ENCODE results near the gene ITPK1.
"Not testable (repeated sequence)": the region's sequence is repeated elsewhere in the genome, so short reads cannot be mapped to it uniquely, and the experiment has no call there.

The ITPK1 gene

DNA sequence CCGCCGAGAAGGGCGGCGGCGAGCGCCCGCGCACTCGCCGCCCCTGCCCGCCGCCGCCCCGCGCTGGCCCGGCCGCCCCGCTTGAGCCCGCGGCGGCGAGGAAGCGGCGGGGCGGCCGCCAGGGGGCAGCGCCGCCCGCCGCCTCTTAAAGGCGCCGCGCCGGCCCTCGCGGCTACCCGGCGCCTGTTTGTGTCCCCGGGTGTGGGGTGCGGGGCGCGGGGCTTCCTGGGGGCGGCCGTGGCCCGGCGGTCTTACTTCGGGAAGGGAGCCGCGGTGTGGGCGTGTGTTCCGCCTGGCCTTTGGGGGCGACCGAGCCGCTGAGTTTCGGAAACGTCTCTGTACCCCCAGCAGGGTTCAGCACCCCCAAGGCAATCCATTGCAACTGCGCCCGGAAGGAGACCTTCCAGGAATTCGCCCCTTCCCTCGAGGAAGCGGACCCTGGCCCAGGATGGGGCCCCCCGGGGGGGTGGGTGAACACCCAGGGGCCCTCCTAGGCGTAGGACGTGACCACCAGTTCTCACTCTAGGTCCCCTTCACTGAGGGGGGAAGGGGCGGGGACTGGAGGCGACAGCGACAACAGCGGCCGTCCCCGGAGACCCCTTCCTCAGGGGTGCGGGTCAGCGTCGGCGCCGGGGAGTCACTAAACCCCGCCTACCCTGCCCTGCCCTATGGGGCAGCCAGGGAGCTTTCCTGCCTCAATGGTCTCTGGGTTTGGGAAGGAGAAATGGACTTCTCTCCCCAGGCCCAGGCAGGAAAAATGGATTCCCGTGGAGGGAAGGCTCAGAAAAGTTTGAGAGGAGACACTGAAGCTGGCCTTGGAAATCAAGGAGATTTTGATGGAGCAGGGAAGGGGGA, at the start of gene ITPK1:
Gene ITPK1 (minus strand): TSS at position 105 of the 855 bp plus-strand sequence. CDS start 762 bp downstream, outside the sequence.
- Histone ChIP-seq H3K27ac (ENCODE audit: low read depth, low read length) (peak within 1 kb of the TSS; percentile 80), H3K4me3 (ENCODE audit: low read depth in 1 of 2, low read length in 2 of 2) (peak within 1 kb of the TSS; percentile 72 to 83), H3K27me3 (ENCODE audit: control insufficient read depth in 1 of 2, insufficient read depth in 2 of 2, low read length in 2 of 2) (no peaks in the 10 kb centered on the region), H3K9ac (ENCODE audit: low read length) (peak within 1 kb of the TSS; percentile 51), H3K4me1 (ENCODE audit: insufficient read depth, low read length) (peaks cover 30% of the 10 kb centered on the region), H3K36me3 (ENCODE audit: insufficient read depth, low read length) (no peaks in the 10 kb centered on the region), H3K9me3 (ENCODE audit: low read length) (no peaks in the 10 kb centered on the region)

DNA sequence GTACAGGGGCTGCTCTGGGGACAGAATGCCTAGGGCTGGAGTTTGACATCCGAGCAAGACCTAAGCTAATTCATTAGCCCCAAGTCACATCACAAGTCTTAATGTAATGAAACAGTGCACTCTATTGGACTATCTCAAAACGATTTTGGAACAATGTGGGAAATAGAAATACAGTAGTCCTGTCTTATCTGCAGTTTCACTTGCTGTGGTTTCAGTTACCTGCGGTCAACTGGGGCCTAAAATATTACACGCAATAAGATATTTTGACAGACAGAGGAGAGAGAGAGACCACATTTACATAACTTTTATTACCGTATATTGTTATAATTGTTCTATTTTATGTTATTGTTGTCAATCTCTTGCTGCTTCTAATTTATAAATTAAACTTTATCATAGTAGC, 47.8 kb upstream of the ITPK1 start:
- Histone ChIP-seq H3K4me3 (ENCODE audit: low read depth in 1 of 2, low read length in 2 of 2) (no peak overlapping the region), H3K4me1 (ENCODE audit: insufficient read depth, low read length) (no peaks in the 10 kb centered on the region), H3K9ac (ENCODE audit: low read length) (no peak overlapping the region), H3K27ac (ENCODE audit: low read depth, low read length) (no peak overlapping the region), H3K27me3 (ENCODE audit: control insufficient read depth in 1 of 2, insufficient read depth in 2 of 2, low read length in 2 of 2) (no peaks in the 10 kb centered on the region), H3K36me3 (ENCODE audit: insufficient read depth, low read length) (no peaks in the 10 kb centered on the region), H3K9me3 (ENCODE audit: low read length) (no peaks in the 10 kb centered on the region)

DNA sequence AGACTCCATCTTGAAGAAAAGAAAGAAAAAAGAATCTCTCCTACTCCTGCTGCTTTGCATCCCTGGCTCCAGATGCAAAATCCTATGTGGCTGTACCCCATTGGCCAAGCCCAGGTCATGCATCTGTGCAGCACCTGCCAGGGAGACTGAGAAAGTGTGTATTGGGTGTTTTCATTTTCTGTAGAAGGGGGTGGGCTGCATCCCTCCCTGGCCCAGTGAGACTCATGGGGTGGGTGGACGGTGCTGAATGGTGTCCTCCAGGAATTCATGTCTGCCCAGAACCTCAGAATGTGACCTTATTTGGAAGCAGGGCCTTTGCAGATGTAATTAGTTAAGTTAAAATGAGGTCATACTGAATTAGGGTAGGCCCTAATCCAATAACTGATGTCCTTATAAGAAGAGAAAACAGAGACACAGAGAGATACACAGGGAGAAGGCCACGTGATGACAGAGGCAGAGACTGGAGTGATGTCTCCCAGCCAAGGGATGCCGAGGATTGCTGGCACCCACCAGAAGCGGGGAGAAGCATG, 45.8 kb upstream of the ITPK1 start:
- no peaks in the 10 kb centered on the region for H3K9me3 ChIP-seq (ENCODE audit: low read length)
- no peak overlapping the region for H3K27ac ChIP-seq (ENCODE audit: low read depth, low read length)
- H3K36me3 ChIP-seq (ENCODE audit: insufficient read depth, low read length): no peaks in the 10 kb centered on the region

DNA sequence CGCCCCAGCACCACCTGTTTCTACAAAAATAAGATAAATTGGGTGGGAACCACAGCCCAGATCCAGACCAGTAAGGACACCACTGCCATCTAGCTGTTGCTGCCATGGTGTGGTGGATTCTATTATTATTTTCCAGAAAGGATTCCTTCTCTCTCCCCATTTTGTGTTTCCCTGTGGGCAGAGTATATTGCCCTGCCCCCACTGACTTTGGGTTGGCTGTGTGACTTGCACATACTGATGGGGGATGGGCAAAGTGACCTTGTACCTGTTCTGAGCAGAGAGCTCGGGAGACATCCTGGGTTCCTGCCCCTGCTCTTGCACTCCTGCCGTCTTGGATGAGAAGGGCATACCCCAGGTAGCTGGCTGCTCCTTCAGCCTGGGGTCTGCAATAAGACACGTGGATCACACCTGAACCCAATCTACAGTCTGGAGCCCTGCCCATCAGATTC, 44.7 kb upstream of the ITPK1 start:
- Histone ChIP-seq H3K4me1 (ENCODE audit: insufficient read depth, low read length) (no peaks in the 10 kb centered on the region), H3K36me3 (ENCODE audit: insufficient read depth, low read length) (no peaks in the 10 kb centered on the region), H3K9ac (ENCODE audit: low read length) (no peak overlapping the region), H3K27me3 (ENCODE audit: control insufficient read depth in 1 of 2, insufficient read depth in 2 of 2, low read length in 2 of 2) (no peaks in the 10 kb centered on the region), H3K4me3 (ENCODE audit: low read depth in 1 of 2, low read length in 2 of 2) (no peak overlapping the region), H3K9me3 (ENCODE audit: low read length) (no peaks in the 10 kb centered on the region), H3K27ac (ENCODE audit: low read depth, low read length) (no peak overlapping the region)

More for the DNA sequence above, 45.8 kb upstream of the ITPK1 start:
- Histone ChIP-seq H3K9ac (ENCODE audit: low read length) (no peak overlapping the region), H3K4me1 (ENCODE audit: insufficient read depth, low read length) (no peaks in the 10 kb centered on the region), H3K4me3 (ENCODE audit: low read depth in 1 of 2, low read length in 2 of 2) (no peak overlapping the region), H3K27me3 (ENCODE audit: control insufficient read depth in 1 of 2, insufficient read depth in 2 of 2, low read length in 2 of 2) (no peaks in the 10 kb centered on the region)

GRCh38 chr14:93159625-93160352, 44.1 kb upstream of the ITPK1 start:
- H3K4me1 ChIP-seq (ENCODE audit: insufficient read depth, low read length); H3K27me3 ChIP-seq (ENCODE audit: control insufficient read depth in 1 of 2, insufficient read depth in 2 of 2, low read length in 2 of 2); H3K9me3 ChIP-seq (ENCODE audit: low read length); H3K9ac ChIP-seq (ENCODE audit: low read length); H3K36me3 ChIP-seq (ENCODE audit: insufficient read depth, low read length); H3K27ac ChIP-seq (ENCODE audit: low read depth, low read length); H3K4me3 ChIP-seq (ENCODE audit: low read depth in 1 of 2, low read length in 2 of 2): not testable (repeated sequence)

GRCh38 chr14:93158349-93158748, 42.6 kb upstream of the ITPK1 start:
- H3K4me3 ChIP-seq (ENCODE audit: low read depth in 1 of 2, low read length in 2 of 2); H3K9ac ChIP-seq (ENCODE audit: low read length); H3K27ac ChIP-seq (ENCODE audit: low read depth, low read length); H3K9me3 ChIP-seq (ENCODE audit: low read length); H3K27me3 ChIP-seq (ENCODE audit: control insufficient read depth in 1 of 2, insufficient read depth in 2 of 2, low read length in 2 of 2); H3K4me1 ChIP-seq (ENCODE audit: insufficient read depth, low read length); H3K36me3 ChIP-seq (ENCODE audit: insufficient read depth, low read length): not testable (repeated sequence)

GRCh38 chr14:93156693-93157369, 41.1 kb upstream of the ITPK1 start:
- H3K4me1 ChIP-seq (ENCODE audit: insufficient read depth, low read length): no peaks in the 10 kb centered on the region
- H3K9me3 ChIP-seq (ENCODE audit: low read length): no peaks in the 10 kb centered on the region
- no peak overlapping the region for H3K27ac ChIP-seq (ENCODE audit: low read depth, low read length)
- H3K9ac ChIP-seq (ENCODE audit: low read length): no peak overlapping the region
- H3K27me3 ChIP-seq (ENCODE audit: control insufficient read depth in 1 of 2, insufficient read depth in 2 of 2, low read length in 2 of 2): no peaks in the 10 kb centered on the region
- H3K36me3 ChIP-seq (ENCODE audit: insufficient read depth, low read length): no peaks in the 10 kb centered on the region
- no peak overlapping the region for H3K4me3 ChIP-seq (ENCODE audit: low read depth in 1 of 2, low read length in 2 of 2)

DNA sequence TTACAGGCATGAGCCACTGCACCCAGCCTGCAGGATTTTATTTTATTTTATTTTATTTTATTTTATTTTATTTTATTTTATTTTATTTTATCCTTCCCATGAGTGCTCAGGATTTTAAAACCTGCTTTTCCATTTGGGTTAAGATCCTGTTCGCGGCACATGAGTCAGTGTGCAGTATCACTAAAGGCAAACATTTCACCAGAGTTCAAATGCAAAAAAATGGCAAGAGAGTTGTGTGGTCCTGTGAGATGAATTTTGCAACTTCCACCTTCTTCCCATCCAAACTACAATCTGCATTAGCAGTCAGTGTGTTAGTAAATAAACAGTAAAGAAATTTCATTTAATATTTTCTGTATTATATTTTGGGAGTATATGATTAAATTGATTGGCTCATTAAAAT, 39.9 kb upstream of the ITPK1 start:
- Histone ChIP-seq H3K27ac (ENCODE audit: low read depth, low read length) (no peak overlapping the region), H3K27me3 (ENCODE audit: control insufficient read depth in 1 of 2, insufficient read depth in 2 of 2, low read length in 2 of 2) (no peaks in the 10 kb centered on the region)

DNA sequence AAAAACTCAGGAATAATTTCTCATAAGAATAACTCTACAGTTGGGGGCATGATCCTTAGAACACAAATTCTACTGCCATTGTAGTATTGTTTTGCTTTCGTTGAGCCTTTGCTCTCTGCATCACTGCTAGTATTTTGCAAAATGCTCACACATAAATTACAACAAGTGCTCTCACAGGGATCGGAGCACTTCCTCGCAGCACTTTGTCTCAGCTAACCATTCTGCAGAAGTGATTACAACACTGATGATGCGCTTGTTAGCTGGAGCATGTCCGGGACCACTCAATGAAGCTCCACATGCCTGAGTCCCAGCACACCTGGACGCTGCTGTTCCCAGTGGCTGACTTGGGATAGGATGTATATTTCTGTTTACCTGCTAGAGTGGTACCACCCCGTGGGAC, 37.4 kb upstream of the ITPK1 start:
- H3K9ac ChIP-seq (ENCODE audit: low read length): no peak overlapping the region
- no peaks in the 10 kb centered on the region for H3K36me3 ChIP-seq (ENCODE audit: insufficient read depth, low read length)
- no peaks in the 10 kb centered on the region for H3K4me1 ChIP-seq (ENCODE audit: insufficient read depth, low read length)
- H3K27ac ChIP-seq (ENCODE audit: low read depth, low read length): no peak overlapping the region
- no peaks in the 10 kb centered on the region for H3K9me3 ChIP-seq (ENCODE audit: low read length)
- no peaks in the 10 kb centered on the region for H3K27me3 ChIP-seq (ENCODE audit: control insufficient read depth in 1 of 2, insufficient read depth in 2 of 2, low read length in 2 of 2)
- H3K4me3 ChIP-seq (ENCODE audit: low read depth in 1 of 2, low read length in 2 of 2): no peak overlapping the region

More for the DNA sequence above, 39.9 kb upstream of the ITPK1 start:
- no peaks in the 10 kb centered on the region for H3K4me1 ChIP-seq (ENCODE audit: insufficient read depth, low read length)
- no peaks in the 10 kb centered on the region for H3K9me3 ChIP-seq (ENCODE audit: low read length)
- no peak overlapping the region for H3K9ac ChIP-seq (ENCODE audit: low read length)
- no peaks in the 10 kb centered on the region for H3K36me3 ChIP-seq (ENCODE audit: insufficient read depth, low read length)
- H3K4me3 ChIP-seq (ENCODE audit: low read depth in 1 of 2, low read length in 2 of 2): no peak overlapping the region

DNA sequence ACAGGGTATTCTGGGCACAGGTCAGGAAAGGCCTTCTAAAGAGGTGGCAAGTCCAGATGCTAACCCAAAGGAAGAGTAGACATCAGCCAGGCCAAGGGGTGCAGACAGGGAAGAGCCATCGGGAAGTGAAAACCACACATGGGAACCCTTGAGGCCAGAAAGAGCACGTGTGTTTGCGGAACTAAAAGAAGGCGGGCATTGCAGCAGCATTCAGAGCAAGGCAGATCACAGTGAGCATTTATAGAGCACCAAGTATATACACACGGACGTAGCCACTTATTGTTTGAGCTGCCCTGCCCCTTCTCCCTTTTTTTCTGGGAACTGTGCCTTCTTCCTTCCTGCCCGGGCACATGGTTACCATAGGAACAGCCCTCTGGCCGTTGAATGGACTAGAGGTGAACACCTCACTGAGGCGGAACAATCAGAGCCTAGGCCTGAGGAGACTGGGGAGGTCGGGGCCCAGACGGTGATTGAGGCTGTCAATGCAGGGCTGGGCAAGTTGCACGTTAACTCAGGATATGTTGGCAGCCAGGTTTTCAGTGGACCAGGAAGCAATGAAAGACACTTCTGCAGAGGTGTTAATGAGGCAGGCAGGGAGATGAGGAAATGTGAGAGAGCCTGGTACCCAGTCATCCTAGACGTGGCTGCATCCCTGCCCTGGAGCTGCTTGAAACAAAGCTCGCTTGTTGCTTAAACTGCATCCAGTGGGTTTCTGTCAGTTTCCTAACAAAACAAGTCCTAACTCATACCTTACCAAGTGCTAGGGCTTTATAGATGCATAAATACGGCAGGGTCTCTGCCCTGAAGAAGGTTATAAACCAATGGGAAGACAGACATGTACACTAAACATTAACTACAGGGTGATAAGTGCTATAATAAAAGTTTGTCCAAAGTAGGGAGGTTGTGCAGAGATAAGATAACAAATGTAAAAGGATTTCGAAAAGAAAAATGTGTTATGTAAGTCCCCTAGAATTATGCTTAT, 34.8 kb upstream of the ITPK1 start:
- Histone ChIP-seq H3K27me3 (ENCODE audit: control insufficient read depth in 1 of 2, insufficient read depth in 2 of 2, low read length in 2 of 2) (no peaks in the 10 kb centered on the region), H3K27ac (ENCODE audit: low read depth, low read length) (no peak overlapping the region), H3K4me3 (ENCODE audit: low read depth in 1 of 2, low read length in 2 of 2) (no peak overlapping the region), H3K9ac (ENCODE audit: low read length) (no peak overlapping the region), H3K4me1 (ENCODE audit: insufficient read depth, low read length) (no peaks in the 10 kb centered on the region), H3K9me3 (ENCODE audit: low read length) (no peaks in the 10 kb centered on the region), H3K36me3 (ENCODE audit: insufficient read depth, low read length) (no peaks in the 10 kb centered on the region)

Data from muscle layer of colon (tissue), 2 donors.